GM10266 (cell line): ENCODE results near the gene IL36B.

ENCODE experiments used
- DNase-seq: peaks from one replicate; pipeline ENCODE4 v3.0.0; 2012; ENCODE audit errors: extremely low spot score
- CTCF ChIP-seq: IDR thresholded peaks from 2 replicates; pipeline ENCODE4 v1.5.1; 2012; ENCODE audit warnings: mild to moderate bottlenecking, low read depth; ENCODE audit not compliant: control insufficient read depth, insufficient read depth; ENCODE audit errors: missing control alignments

IL36B gene

GRCh38 chr2:113068249-113068648 lies 15.6 kb upstream of the IL36B start:
- DNase-seq, result no peak
- no peak for TF ChIP-seq CTCF

GRCh38 chr2:113067681-113068080 lies 15.0 kb upstream of the IL36B start, which contains the start of gene IL1F10:
Gene IL1F10 (plus strand): TSS chr2:113067970. CDS start chr2:113072739, 4,769 bp downstream.
- DNase-seq, result no peak
- TF ChIP-seq CTCF, result no peak

GRCh38 chr2:113064898-113065297 lies 12.2 kb upstream of the IL36B start:
- no peak for DNase-seq
- no peak for TF ChIP-seq CTCF

- TF ChIP-seq CTCF, result no peak
- no peak for DNase-seq
Observed at GRCh38 chr2:113064281-113064680, 11.6 kb upstream of the IL36B start.

- TF ChIP-seq CTCF, result no peak
- DNase-seq, result no peak
Observed at GRCh38 chr2:113061896-113062770, 9.5 kb upstream of the IL36B start.

GRCh38 chr2:113061241-113061640 lies 8.6 kb upstream of the IL36B start:
- no peak for DNase-seq
- TF ChIP-seq CTCF, result no peak

GRCh38 chr2:113060796-113061195 lies 8.1 kb upstream of the IL36B start:
- TF ChIP-seq CTCF, result no peak
- no peak for DNase-seq
